Karpas-422 (cell line): ENCODE results near the gene SPTBN1. TPM values are rescaled to one million over a fixed set of nuclear protein-coding genes. Genes with fewer than 3 reads are reported as not detected.

Source experiments
- DNase-seq: peaks from one replicate; pipeline ENCODE4 v3.0.0-alpha.2; 2015
- H2AFZ ChIP-seq: fragments of 200-600 bp; sonication (generic); 2 replicates; pipeline ENCODE4 v1.6.1; 2014; ENCODE audit warnings: antibody characterized with exemption, low read length, mixed read lengths
- H3K27ac ChIP-seq: fragments of 200-600 bp; sonication (generic); 2 replicates; pipeline ENCODE4 v1.5.1; 2014; ENCODE audit warnings: mild to moderate bottlenecking, low read length, moderate library complexity
- H3K27me3 ChIP-seq: fragments of 200-600 bp; sonication (generic); 2 replicates; pipeline ENCODE4 v1.6.1; 2014; ENCODE audit warnings: low read length, mixed read lengths
- H3K36me3 ChIP-seq: fragments of 200-600 bp; sonication (generic); 2 replicates; pipeline ENCODE4 v1.6.1; 2014; ENCODE audit warnings: low read length, mixed read lengths; ENCODE audit not compliant: insufficient read depth
- H3K4me1 ChIP-seq: fragments of 200-600 bp; sonication (generic); 2 replicates; pipeline ENCODE4 v1.6.1; 2014; ENCODE audit warnings: mild to moderate bottlenecking, low read length, mixed read lengths
- H3K4me2 ChIP-seq: fragments of 200-600 bp; sonication (generic); 2 replicates; pipeline ENCODE4 v1.6.1; 2014; ENCODE audit warnings: low read length, low read depth, mild to moderate bottlenecking; ENCODE audit not compliant: poor library complexity, severe bottlenecking
- H3K4me3 ChIP-seq: fragments of 200-600 bp; sonication (generic); 2 replicates; pipeline ENCODE4 v1.5.1; 2014; ENCODE audit warnings: mild to moderate bottlenecking, antibody characterized with exemption, low read length, mixed read lengths
- H3K79me2 ChIP-seq: fragments of 200-600 bp; sonication (generic); 2 replicates; pipeline ENCODE4 v1.6.1; 2014; ENCODE audit warnings: mild to moderate bottlenecking, low read length, mixed read lengths
- H3K9ac ChIP-seq: fragments of 200-600 bp; sonication (generic); 2 replicates; pipeline ENCODE4 v1.6.0; 2014; ENCODE audit warnings: low read length
- H3K9me2 ChIP-seq: fragments of 200-600 bp; sonication (generic), shearing (Covaris generic); replicated peaks from 2 replicates; pipeline ENCODE4 v1.6.0; 2014; ENCODE audit warnings: mild to moderate bottlenecking, low read length, moderate library complexity; ENCODE audit not compliant: insufficient read depth
- H3K9me3 ChIP-seq: fragments of 300-700, 200-600 bp; sonication (generic); 2 replicates; pipeline ENCODE4 v1.6.1; 2014; ENCODE audit warnings: low read length, mixed read lengths
- H4K20me1 ChIP-seq: fragments of 200-600 bp; sonication (generic); 2 replicates; pipeline ENCODE4 v1.6.1; 2014; ENCODE audit warnings: mild to moderate bottlenecking, antibody characterized with exemption, low read length, low read depth; ENCODE audit not compliant: insufficient read depth
- total RNA-seq: library from RNA; depleted of rRNA; stranded (reverse); fragments of >200 nt; shearing (Covaris generic); gene quantifications from 2 replicates; pipeline ENCODE4 v1.2.3, GENCODE V29; 2014; ENCODE audit warnings: low replicate concordance

The SPTBN1 gene
- total RNA-seq, 1 experiment from 2014 or later = 6.2 TPM

GRCh38 chr2:54534625-54535024 lies 78.5 kb downstream of the SPTBN1 start:
- Histone ChIP-seq H2AFZ (no peak overlapping the region), H3K27ac (no peak overlapping the region), H3K9me3 (no peaks in the 10 kb centered on the region), H3K79me2 (no peaks in the 10 kb centered on the region), H4K20me1 (no peaks in the 10 kb centered on the region), H3K9me2 (no peaks in the 10 kb centered on the region), H3K9ac (no peak overlapping the region), H3K4me1 (no peaks in the 10 kb centered on the region), H3K27me3 (no peaks in the 10 kb centered on the region), H3K4me2 (no peak overlapping the region), H3K4me3 (no peak overlapping the region), H3K36me3 (no peaks in the 10 kb centered on the region)
- DNase-seq = no peak

GRCh38 chr2:54535599-54536195 lies 79.6 kb downstream of the SPTBN1 start:
- Histone ChIP-seq H3K4me2 (no peak overlapping the region), H3K36me3 (no peaks in the 10 kb centered on the region), H3K27me3 (no peaks in the 10 kb centered on the region), H3K9me3 (no peaks in the 10 kb centered on the region), H3K9ac (no peak overlapping the region), H2AFZ (no peak overlapping the region), H3K9me2 (no peaks in the 10 kb centered on the region), H3K27ac (no peak overlapping the region), H3K79me2 (no peaks in the 10 kb centered on the region), H3K4me1 (no peaks in the 10 kb centered on the region), H4K20me1 (no peaks in the 10 kb centered on the region), H3K4me3 (no peak overlapping the region)
- DNase-seq = no peak

- no peak overlapping the region for H2AFZ ChIP-seq
- no peak overlapping the region for H3K4me3 ChIP-seq
- H3K9me3 ChIP-seq = no peaks in the 10 kb centered on the region
- no peaks in the 10 kb centered on the region for H3K79me2 ChIP-seq
- H4K20me1 ChIP-seq = no peaks in the 10 kb centered on the region
- H3K9me2 ChIP-seq = no peaks in the 10 kb centered on the region
- DNase-seq = no peak
- no peak overlapping the region for H3K9ac ChIP-seq
- no peaks in the 10 kb centered on the region for H3K36me3 ChIP-seq
- no peaks in the 10 kb centered on the region for H3K27me3 ChIP-seq
- no peak overlapping the region for H3K4me2 ChIP-seq
- no peak overlapping the region for H3K27ac ChIP-seq
- H3K4me1 ChIP-seq = no peaks in the 10 kb centered on the region
Observed at GRCh38 chr2:54536720-54537119, 80.6 kb downstream of the SPTBN1 start.

DNA sequence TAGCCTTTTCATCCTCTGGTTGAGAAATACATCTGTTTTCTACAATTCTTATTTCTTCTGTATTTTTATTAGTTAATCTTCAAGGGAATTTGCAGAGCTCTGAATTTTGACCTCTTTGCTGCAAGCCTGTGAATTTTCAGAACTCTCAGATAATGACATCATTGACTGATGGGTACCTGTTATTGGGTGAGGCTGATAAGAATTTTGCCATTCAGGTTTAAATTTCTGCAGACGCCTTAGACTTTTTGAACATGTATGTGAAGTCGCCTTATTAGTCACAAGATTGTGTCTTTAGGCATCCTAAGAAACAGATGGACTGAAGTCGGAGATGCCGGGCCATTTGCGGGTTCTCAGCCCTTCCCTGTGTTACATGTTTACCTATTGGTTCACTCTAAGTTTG lies 82.4 kb downstream of the SPTBN1 start:
- Histone ChIP-seq H3K9ac (no peak overlapping the region), H3K79me2 (no peaks in the 10 kb centered on the region), H3K27ac (no peak overlapping the region), H3K27me3 (no peaks in the 10 kb centered on the region), H3K4me2 (no peak overlapping the region), H3K4me3 (no peak overlapping the region), H3K9me3 (no peaks in the 10 kb centered on the region), H4K20me1 (no peaks in the 10 kb centered on the region), H3K9me2 (no peaks in the 10 kb centered on the region), H3K4me1 (no peaks in the 10 kb centered on the region), H3K36me3 (no peaks in the 10 kb centered on the region), H2AFZ (no peak overlapping the region)
- DNase-seq = no peak

GRCh38 chr2:54539683-54540082 lies 83.6 kb downstream of the SPTBN1 start:
- Histone ChIP-seq H3K36me3 (no peaks in the 10 kb centered on the region), H3K4me2 (no peak overlapping the region), H3K27me3 (no peaks in the 10 kb centered on the region), H2AFZ (no peak overlapping the region), H3K9me3 (no peaks in the 10 kb centered on the region), H3K4me1 (no peaks in the 10 kb centered on the region), H3K79me2 (no peaks in the 10 kb centered on the region), H3K27ac (no peak overlapping the region), H3K9ac (no peak overlapping the region), H3K9me2 (no peaks in the 10 kb centered on the region), H4K20me1 (no peaks in the 10 kb centered on the region), H3K4me3 (no peak overlapping the region)
- DNase-seq = no peak

DNA sequence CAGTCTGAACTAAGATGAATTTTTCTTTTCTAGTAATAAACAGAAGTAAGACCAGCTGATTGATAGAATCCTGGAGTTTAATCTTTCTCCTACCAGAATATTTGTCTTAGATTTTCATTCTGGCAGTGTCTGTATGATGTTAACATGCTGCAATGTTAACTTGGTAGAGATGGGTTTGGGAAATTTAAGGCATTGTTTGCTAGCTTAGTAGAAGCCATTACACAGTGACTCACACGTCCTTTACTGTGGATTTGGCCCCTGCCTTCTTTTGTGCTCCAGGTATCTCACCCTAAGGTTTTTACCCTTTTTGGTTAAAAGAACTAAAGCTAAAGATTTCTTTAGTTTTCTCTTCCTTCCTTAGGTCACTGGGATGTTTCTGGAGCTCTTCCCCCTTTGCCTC lies 84.1 kb downstream of the SPTBN1 start:
- H4K20me1 ChIP-seq = no peaks in the 10 kb centered on the region
- H3K27me3 ChIP-seq = no peaks in the 10 kb centered on the region
- no peak overlapping the region for H3K4me2 ChIP-seq
- no peak overlapping the region for H2AFZ ChIP-seq
- no peak for DNase-seq
- no peaks in the 10 kb centered on the region for H3K79me2 ChIP-seq
- H3K9me3 ChIP-seq = no peaks in the 10 kb centered on the region
- H3K9me2 ChIP-seq = no peaks in the 10 kb centered on the region
- H3K9ac ChIP-seq = no peak overlapping the region
- H3K4me3 ChIP-seq = no peak overlapping the region
- H3K4me1 ChIP-seq = no peaks in the 10 kb centered on the region
- H3K36me3 ChIP-seq = no peaks in the 10 kb centered on the region
- H3K27ac ChIP-seq = no peak overlapping the region

- DNase-seq = no peak
- H3K27ac ChIP-seq = no peak overlapping the region
- no peaks in the 10 kb centered on the region for H3K9me3 ChIP-seq
- no peaks in the 10 kb centered on the region for H3K36me3 ChIP-seq
- H3K79me2 ChIP-seq = no peaks in the 10 kb centered on the region
- H3K4me1 ChIP-seq = no peaks in the 10 kb centered on the region
- no peak overlapping the region for H2AFZ ChIP-seq
- H3K4me3 ChIP-seq = no peak overlapping the region
- no peak overlapping the region for H3K4me2 ChIP-seq
- H3K27me3 ChIP-seq = no peaks in the 10 kb centered on the region
- no peaks in the 10 kb centered on the region for H4K20me1 ChIP-seq
- H3K9me2 ChIP-seq = no peaks in the 10 kb centered on the region
- no peak overlapping the region for H3K9ac ChIP-seq
Observed at GRCh38 chr2:54541995-54542394, 85.9 kb downstream of the SPTBN1 start.

DNA sequence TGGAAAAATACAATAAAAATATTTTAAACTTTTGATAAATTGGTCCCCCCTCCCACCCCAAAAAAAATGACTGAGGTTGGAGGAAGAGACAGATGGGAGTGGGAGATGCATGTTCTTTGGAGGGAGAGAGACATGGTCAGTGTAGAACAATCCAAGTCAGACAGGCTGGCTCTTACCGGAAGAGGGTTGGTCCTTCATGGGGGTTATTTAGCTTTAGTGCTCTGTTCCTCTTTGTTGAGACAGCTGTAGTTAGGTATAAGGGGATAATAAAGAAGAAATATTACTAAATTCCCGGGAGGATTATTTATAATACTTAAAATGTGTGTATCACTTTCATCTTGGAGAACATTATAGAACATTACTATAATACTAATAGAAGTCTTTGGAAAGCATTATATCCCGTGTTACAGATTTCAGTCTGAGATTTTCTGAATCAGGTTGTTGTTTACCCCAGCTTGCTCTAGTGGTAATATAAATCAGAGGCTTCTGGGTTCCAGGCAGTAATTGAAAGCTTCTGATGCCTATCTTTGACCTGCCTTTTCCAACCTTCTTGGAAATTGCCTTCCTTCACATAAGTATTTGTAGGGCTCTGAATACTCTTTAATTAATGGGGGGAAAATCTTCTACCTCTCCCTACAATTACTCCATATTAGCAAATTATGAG lies 87.7 kb downstream of the SPTBN1 start:
- Histone ChIP-seq H3K9ac (no peak overlapping the region), H3K4me1 (no peaks in the 10 kb centered on the region), H3K79me2 (no peaks in the 10 kb centered on the region), H3K9me3 (no peaks in the 10 kb centered on the region), H3K27me3 (no peaks in the 10 kb centered on the region), H3K27ac (no peak overlapping the region), H3K9me2 (no peaks in the 10 kb centered on the region), H2AFZ (no peak overlapping the region), H4K20me1 (no peaks in the 10 kb centered on the region), H3K4me3 (no peak overlapping the region), H3K36me3 (no peaks in the 10 kb centered on the region), H3K4me2 (no peak overlapping the region)
- DNase-seq = no peak
